ENCODE measurements around the gene DTX3L.
"Not testable (repeated sequence)": the region's sequence is repeated elsewhere in the genome, so short reads cannot be mapped to it uniquely, and the experiment has no call there.

Gene DTX3L

DNA sequence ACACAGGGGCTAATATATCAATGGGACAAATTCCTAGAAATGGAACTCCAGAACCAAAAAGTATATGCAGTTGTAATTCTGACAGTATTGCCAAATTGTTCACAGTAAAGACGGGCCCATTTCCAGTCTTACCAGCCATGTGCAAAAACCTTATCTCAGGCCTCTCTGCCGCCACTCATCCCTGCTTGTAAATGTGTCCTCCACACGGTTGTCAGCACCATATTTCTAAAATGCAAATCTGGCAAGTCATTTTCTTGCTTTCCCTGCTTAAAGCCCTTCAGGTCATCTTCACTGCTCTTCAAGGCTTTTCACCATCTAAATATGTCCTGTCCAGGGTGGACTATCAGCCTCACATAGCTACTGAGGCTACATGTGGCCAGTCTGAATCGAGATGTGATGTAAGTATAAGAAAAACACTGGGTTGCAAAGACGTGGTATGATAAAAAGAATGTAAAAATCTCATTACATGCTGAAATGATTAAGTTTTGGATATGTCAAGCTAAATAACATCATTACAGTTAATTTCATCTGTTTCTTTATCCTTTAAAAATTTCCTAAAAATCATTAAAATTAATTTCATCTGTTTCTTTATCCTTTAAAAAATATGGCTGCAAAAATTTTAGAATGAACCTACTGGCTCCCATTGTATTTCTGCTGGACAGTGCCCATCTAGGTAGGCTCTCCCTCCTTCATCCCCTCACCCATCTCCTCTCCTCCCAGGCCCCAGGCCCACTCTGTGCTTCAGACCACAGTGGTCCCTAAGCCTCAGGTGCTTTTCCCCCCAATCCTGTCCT is 1.0 kb upstream of the DTX3L start:
- no peak for DNase-seq (ENCODE audit: low read depth, low spot score)

GRCh38 chr3:122563717-122564025 is 467 bp upstream of the DTX3L start:
- DNase-seq (ENCODE audit: low read depth, low spot score) = no peak

DNA sequence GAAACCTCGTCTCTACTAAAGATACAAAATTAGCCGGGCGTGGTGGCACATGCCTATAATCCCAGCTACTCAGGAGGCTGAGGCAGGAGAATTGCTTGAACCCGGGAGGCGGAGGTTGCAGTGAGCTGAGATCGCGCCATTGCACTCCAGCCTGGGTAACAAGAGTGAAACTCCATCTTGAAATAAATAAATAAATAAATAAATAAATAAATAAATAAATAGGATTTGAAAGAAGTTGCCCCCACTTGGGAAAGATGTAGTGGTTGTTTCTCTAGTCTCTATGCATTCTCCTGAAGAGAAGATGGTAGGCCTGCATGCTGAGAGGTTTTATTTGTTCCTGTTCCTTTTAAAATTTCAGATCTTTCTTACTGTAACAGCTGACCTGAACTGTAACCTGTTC is 4.0 kb downstream of the DTX3L start:
- not testable (repeated sequence) for DNase-seq (ENCODE audit: low read depth, low spot score)

- no peak for DNase-seq (ENCODE audit: low read depth, low spot score)
These were observed 4.6 kb downstream of the DTX3L start for GRCh38 chr3:122568755-122569154.

GRCh38 chr3:122572940-122573412 is 8.8 kb downstream of the DTX3L start:
- DNase-seq (ENCODE audit: low read depth, low spot score) = no peak

DNA sequence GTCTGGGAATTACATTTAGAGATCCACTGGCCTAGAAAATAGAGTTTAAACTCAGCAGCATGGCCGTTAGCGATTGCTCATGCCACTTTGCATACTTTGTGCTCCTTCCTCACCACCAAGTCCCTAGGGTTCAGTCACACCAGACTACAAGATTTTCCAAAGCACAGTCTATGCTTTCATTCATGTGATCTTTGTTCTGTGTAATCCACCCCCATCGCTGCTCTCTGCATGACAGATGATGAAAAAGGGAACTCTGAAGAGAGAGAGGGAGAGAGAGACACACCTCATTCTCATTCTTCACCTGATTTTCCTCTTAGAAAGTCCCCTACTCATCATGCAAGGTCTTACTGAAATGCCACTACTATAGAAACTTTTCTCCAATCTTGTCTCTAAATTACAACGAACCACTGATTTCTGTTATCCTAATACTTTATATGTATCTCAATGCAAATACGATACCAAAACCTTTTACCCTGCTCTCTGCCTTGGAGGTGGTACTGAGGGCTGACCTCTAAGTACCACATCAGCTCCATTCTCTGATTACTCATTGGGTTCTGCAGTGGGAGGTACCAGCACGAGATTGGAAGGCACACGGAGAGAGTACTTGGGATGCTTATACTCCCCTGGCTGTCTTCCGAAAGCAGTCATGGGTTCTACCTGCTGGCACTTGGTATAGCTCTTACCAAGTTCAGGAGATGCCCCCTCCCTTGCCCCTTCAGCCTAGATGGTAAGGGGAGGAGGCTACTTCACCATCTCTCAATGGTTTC is 12.2 kb downstream of the DTX3L start:
- DNase-seq (ENCODE audit: low read depth, low spot score) = no peak

GRCh38 chr3:122577409-122578031 is 13.4 kb downstream of the DTX3L start, which contains the start of gene PARP15:
PARP15 (plus strand) TSS chr3:122577650; CDS start chr3:122577668, 18 bp downstream.
- DNase-seq (ENCODE audit: low read depth, low spot score) = no peak

GRCh38 chr3:122578069-122578740 is 14.1 kb downstream of the DTX3L start:
- no peak for DNase-seq (ENCODE audit: low read depth, low spot score)

GRCh38 chr3:122580470-122580869 is 16.3 kb downstream of the DTX3L start:
- no peak for DNase-seq (ENCODE audit: low read depth, low spot score)

DNA sequence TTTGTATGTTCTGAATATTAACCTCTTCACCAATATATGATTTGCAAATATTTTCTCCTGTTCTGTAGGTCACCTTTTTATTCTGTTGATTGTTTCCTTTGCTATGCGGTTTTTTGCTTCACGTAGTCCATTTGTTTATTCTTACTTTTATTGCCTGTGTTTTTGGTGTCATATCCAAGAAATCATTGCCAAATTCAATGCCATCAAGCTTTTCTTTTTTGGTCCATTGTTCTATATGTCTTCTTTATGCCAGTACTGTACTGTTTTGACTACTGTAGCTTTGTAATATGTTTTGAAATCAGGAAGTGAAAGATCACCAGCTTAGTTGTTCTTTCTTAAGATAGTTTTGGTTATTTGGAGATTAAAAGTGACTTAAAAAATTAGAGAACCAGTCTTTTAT is 17.5 kb downstream of the DTX3L start:
- no peak for DNase-seq (ENCODE audit: low read depth, low spot score)

DNA sequence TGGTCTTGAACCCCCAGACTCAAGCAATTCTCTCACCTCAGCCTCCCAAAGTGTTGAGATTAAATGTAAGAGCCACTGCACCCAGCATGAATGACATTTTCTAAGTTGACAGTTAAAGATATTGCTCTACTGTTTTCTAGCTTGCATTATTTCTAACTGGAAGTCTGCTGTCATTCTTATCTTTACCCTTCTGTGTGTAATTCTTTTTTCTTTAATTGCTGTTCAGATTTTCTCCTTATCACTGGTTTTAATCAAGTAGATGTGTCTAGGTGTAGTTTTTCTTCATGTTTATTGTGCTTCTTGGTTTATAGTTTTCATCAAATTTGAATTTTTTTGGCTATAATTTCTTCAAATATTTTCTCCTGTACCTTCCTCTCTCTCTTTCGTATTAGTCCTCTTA is 18.3 kb downstream of the DTX3L start:
- no peak for DNase-seq (ENCODE audit: low read depth, low spot score)

GRCh38 chr3:122586098-122586497 is 22.0 kb downstream of the DTX3L start:
- no peak for DNase-seq (ENCODE audit: low read depth, low spot score)

DNA sequence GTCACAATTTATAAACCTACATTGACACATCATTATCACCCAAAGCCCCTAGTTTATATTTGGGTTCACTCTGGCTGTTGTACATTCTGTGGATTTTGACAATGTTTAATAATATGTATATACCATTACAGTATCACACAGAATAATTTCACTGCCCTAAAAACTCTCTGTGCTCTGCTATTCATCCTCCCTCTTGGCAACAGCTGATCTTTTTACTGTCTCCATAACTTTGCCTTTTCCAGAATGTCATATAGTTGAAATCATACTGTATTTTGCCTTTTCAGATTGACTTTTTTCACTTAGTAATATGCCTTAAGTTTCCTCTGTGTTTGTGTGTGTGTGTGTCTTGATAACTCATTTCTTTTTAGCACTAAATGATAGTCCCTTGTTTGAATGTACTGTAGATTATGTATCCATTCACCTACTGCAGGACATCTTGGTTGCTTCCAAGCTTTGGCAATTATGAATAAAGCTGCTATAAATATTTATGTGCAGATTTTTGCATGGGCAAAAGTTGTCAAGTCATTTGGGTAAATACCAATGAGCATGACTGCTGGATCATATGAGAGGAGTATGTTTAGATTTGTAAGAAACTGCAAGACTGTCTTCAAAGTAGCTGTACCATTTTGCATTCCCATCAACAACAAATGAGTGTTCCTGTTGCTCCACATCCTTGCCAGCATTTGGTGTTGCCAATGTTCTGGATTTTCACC is 22.8 kb downstream of the DTX3L start:
- no peak for DNase-seq (ENCODE audit: low read depth, low spot score)

GRCh38 chr3:122587572-122587971 is 23.4 kb downstream of the DTX3L start:
- no peak for DNase-seq (ENCODE audit: low read depth, low spot score)

DNA sequence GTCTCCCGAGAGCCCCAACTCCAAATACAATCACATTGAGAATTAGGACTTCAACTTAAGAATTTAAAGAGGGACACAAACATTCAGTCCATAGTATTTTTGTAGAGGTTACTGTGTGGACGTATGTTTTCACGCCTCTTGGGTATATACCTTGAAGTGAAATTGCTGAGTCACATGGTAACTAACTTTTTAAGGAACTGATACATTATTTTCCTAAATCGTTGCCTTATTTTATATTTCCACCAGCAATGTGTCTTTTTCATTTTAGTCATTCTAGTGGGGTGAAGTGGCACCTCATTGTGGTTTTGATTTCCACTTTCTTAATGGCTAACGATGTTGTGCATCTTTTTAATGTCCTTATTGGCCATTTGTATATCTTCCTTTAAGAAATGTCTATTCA is 25.2 kb downstream of the DTX3L start:
- no peak for DNase-seq (ENCODE audit: low read depth, low spot score)

DNA sequence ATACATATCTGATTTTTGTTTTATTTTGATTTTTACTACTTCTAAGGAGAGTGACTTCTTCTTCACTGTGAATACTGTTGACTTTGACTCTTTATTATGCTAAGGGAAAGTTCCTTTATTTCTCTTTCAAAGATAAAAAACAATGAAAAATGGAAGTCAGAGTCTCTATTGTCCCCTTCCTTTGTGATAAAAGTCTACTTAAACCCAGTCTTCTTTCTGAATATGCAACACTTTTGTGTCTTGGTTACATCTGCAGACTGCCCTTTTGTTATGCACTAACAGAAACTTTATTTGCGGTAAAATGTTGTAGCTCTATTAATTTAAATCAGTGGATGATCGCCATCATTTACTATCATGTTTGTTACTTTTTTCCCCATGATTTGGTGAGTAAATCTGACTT is 26.5 kb downstream of the DTX3L start:
- DNase-seq (ENCODE audit: low read depth, low spot score) = no peak

DNA sequence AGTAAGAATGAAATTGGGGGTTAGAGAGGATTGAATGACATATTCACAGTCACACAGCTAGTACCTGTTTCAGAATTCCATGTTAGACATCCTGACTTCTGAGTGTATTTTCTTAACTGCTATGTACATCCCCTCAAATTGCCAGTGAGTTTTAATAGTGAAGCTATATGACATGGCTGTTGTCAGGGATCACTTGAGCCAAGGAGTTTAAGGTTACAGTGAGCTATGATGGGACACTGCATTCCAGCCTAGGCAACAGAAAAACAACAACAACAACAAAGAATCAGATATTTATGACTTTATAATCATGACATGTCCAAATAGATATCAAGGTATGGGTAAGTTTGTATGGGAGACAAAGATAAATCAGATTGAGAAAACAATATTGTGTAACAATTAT is 29.9 kb downstream of the DTX3L start:
- DNase-seq (ENCODE audit: low read depth, low spot score) = no peak

DNA sequence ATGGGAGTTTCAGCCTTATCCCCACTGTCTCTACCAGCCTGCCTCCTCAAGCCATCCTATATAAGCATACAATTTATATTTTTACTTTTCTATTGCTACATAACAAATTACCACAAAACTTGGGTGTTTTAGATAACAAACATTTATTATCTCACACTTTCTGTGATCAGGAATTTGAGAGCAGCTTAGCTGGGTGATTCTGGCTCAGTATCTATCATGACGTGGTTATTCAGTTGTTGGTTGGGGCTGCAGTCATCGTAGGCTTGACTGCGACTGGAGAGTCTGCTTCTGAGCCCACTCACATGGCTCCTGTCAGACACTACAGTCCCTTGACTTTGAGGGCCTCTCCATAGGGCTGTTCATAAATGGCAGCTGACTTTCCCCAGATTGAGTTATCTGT is 34.0 kb downstream of the DTX3L start:
- no peak for DNase-seq (ENCODE audit: low read depth, low spot score)

DNA sequence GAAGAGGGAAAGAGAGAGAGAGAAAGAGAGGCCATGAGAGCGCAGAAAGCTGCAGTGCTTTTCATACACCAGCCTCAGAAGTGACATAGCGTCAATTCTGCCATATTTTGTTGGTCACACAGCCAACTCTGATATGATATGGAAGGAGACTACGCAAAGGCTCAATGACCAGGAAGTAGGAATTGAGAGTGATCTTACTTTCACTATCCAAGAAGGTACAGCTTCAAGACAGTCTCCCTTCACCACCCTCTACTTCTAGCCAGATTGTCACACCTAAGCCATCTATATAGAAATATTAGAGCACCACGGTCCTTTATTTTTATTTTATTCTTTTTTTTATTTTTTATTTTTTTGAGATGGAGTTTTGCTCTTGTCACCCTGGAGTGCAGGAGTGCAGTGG is 34.4 kb downstream of the DTX3L start:
- DNase-seq (ENCODE audit: low read depth, low spot score) = no peak

DNA sequence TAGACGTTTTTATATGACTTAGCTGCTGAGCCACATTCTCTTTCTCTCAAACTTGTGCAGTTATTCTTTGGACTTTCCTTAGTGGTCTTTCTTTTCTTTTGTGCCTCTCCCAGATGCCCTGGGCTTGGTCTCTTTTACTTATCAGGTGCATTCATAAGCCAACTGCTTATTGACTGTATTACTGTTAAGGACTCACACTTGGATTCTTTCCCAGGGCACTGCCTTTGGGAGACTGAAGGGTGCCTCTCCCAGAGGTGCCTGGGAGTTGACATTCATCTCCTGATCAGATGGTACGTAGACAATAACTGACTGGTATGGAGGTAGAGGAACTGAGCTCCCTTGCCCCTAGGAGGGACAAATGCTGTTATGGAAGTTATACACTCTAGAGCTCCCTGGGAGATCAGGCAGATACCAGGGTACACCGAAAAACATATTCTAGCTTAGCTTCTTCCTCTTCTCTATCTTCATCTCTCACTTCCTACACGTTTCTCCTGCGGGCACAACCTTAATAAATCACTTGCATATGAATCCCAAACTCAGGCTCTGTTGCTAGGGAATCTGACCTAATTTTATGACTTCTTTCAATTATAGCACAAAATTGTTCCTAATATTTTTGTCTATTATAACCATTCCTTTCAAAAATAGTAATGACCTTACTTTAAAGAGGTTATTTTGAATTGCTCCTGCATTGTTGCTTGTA is 38.0 kb downstream of the DTX3L start:
- DNase-seq (ENCODE audit: low read depth, low spot score) = no peak

GRCh38 chr3:122603056-122603455 is 38.9 kb downstream of the DTX3L start:
- DNase-seq (ENCODE audit: low read depth, low spot score) = no peak
